Erythroblast (primary cell): ENCODE data around the gene DNMT3L.
"Not testable (repeated sequence)": the region's sequence is repeated elsewhere in the genome, so short reads cannot be mapped to it uniquely, and the experiment has no call there.

Experiments used
- GATA1 ChIP-seq: IDR thresholded peaks from 2 replicates; pipeline ENCODE4 v1.6.1; 2011; ENCODE audit warnings: low read depth, mild to moderate bottlenecking, control low read depth, low read length, moderate library complexity
- POLR2A ChIP-seq: IDR thresholded peaks from 2 replicates; pipeline ENCODE4 v1.6.1; 2011; ENCODE audit warnings: mild to moderate bottlenecking, low read length

- not testable (repeated sequence) for TF ChIP-seq POLR2A, GATA1
These were observed 33.6 kb downstream of the DNMT3L start for GRCh38 chr21:44228109-44228508.
